Uterus (tissue), 2 donors: ENCODE results near the gene FPGS.

Experiments
- POLR2A ChIP-seq, 2 donors: fragments of 450-650 bp; IDR thresholded peaks; one replicate each; pipeline ENCODE4 v1.6.1; 2016; ENCODE audit warnings: antibody characterized with exemption in 2 of 2, mild to moderate bottlenecking in 1 of 2, moderate library complexity in 1 of 2
- TF ChIP-seq, protein P1 (sequence below), 4 experiments: fragments of 200-600 bp in 2 of 4; fragments of 450-650 bp in 2 of 4; sonication (generic) in 2 of 4; IDR thresholded peaks; one replicate each; pipeline ENCODE4 v1.5.1; 2016 to 2019; ENCODE audit warnings: antibody characterized with exemption in 4 of 4, mild to moderate bottlenecking in 2 of 4, moderate library complexity in 1 of 4

DNA sequence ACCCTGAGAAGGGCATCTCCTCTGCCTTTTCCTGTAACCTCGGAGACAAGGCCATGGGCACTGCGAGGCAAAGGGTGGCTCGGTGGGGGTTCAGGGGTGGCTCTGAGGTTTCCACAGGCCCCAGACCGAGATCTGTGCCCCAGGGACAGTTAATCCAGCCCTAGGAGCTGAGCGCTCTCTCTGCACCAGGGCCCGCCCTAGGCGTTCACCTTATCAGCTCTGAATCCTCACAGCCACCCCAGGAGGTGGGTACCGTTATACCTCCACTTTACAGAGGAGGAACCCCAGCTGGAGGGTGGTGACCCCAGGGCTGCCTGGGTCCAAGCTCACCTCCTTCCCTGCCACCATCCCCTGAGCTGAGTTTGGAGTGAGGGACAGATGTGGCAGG lies 54.0 kb downstream of the FPGS start:
- TF ChIP-seq, protein P1, sequence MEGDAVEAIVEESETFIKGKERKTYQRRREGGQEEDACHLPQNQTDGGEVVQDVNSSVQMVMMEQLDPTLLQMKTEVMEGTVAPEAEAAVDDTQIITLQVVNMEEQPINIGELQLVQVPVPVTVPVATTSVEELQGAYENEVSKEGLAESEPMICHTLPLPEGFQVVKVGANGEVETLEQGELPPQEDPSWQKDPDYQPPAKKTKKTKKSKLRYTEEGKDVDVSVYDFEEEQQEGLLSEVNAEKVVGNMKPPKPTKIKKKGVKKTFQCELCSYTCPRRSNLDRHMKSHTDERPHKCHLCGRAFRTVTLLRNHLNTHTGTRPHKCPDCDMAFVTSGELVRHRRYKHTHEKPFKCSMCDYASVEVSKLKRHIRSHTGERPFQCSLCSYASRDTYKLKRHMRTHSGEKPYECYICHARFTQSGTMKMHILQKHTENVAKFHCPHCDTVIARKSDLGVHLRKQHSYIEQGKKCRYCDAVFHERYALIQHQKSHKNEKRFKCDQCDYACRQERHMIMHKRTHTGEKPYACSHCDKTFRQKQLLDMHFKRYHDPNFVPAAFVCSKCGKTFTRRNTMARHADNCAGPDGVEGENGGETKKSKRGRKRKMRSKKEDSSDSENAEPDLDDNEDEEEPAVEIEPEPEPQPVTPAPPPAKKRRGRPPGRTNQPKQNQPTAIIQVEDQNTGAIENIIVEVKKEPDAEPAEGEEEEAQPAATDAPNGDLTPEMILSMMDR (IDR thresholded peaks at IDR 0.05), result no peak
- no peak for TF ChIP-seq POLR2A (IDR thresholded peaks at IDR 0.05)
